ENCODE data around the gene PIKFYVE.

Gene PIKFYVE

DNA sequence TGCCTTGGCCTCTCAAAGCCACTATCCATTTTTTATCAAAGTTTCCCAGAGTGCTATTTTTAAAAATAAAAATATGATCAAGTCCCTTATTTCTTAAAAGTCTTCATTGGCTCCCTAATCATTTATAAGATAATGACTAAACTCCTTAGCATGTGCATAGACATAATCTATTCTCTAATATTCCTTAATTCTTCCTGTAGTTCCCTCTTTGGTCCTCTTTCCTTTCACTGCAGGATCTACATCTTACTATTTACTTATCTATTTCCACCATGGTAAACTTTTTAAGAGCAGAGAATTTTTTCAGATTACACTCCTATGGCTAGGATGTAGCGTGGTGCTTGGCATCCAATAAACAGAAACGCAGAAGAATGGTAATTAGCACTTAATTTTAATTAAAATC, 30.2 kb upstream of the PIKFYVE start:
- in situ Hi-C loops (cut with MboI; ENCODE audit: low sequenced_read_pairs, unreplicated experiment) = no loop called here
- DNase-seq (ENCODE audit: low spot score) = no peak
- TF ChIP-seq, protein P1, sequence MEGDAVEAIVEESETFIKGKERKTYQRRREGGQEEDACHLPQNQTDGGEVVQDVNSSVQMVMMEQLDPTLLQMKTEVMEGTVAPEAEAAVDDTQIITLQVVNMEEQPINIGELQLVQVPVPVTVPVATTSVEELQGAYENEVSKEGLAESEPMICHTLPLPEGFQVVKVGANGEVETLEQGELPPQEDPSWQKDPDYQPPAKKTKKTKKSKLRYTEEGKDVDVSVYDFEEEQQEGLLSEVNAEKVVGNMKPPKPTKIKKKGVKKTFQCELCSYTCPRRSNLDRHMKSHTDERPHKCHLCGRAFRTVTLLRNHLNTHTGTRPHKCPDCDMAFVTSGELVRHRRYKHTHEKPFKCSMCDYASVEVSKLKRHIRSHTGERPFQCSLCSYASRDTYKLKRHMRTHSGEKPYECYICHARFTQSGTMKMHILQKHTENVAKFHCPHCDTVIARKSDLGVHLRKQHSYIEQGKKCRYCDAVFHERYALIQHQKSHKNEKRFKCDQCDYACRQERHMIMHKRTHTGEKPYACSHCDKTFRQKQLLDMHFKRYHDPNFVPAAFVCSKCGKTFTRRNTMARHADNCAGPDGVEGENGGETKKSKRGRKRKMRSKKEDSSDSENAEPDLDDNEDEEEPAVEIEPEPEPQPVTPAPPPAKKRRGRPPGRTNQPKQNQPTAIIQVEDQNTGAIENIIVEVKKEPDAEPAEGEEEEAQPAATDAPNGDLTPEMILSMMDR (IDR thresholded peaks at IDR 0.05; ENCODE audit: borderline replicate concordance, control extremely low read depth, extremely low read depth, insufficient read depth, missing control alignments) = no peak

DNA sequence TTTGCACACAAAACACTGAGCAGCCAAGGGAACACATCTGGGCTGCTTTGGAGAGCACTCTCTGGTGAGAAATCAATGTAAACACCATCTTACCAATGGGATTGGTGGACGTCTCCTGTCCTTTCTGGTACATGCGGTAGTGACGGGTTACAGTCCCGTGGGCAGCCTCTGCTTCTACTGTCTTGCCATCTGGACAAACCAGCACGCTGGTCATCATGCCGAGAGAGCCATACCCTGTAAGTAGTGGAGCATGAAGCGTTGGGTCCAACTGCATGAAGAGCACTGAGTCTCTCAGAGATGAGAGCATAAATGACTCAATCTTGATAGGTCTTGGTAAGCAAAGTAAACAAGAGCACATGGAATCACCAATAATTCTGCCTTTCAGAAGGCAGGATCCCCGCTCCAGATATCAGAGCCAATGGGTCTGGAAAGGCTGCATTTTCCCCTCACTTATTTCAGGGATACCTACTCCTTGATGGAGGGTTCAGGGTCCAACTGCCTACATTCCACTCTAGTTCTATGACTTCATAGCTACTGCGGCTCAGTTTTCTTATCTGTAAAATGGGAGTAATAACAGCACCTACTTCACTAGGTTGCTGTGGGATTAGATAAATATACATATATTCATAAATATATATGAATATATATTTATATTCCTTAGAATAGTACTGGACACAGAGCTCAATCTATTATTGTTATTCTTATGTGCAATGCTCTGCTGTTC, 26.1 kb upstream of the PIKFYVE start:
- TF ChIP-seq, protein P1 (IDR thresholded peaks at IDR 0.05; ENCODE audit: borderline replicate concordance, control extremely low read depth, extremely low read depth, insufficient read depth, missing control alignments) = no peak
- in situ Hi-C loops (cut with MboI; ENCODE audit: low sequenced_read_pairs, unreplicated experiment) = no loop called here
- no peak for DNase-seq (ENCODE audit: low spot score)

DNA sequence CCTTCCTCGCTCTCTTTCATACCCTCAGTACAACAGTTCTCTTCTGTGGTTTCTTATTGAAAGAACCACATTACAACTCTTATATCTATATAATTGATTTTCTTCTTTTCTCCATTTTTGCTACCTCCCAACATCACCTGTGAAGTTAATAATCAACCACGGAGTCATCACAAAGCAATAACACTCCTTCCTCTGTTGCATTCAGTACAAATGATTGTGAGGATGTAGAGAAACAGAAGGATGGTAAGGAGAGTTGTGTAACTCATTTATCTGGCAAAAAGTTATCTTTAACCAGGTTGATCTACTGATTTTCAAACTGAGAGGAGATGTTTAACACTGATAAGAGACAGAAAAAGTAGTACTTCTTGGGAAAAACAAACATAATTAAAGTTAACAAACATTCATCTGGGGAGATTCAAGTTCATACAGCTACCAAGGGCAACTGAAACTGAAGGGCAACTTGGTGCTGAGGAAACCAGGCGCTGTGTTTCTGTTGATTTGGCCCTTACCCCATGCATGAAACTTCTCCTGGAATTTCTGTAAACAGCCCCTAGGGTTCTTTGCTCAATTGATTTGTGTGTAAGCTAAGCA, 25.3 kb upstream of the PIKFYVE start:
- in situ Hi-C loops (cut with MboI; ENCODE audit: low sequenced_read_pairs, unreplicated experiment) = no loop called here
- no peak for DNase-seq (ENCODE audit: low spot score)

DNA sequence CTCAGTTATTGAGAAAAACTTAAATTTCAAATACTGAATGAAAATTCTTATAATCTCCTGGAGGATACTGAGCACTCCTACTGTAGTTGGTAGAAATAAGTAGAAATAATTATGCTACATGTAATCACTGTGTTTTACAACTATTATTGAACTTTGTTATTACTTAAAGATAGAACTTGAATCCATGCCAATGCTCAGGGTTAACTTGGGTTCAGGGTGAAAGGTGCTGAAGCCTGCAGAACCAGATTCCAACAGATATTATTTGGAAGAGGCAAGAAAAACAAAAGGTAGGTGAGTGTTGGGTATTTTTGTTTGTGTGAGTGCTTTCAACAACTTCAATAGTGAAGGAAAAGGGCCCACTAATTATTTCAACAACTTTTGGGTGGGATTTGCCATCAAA, 21.6 kb upstream of the PIKFYVE start:
- TF ChIP-seq, protein P1 (IDR thresholded peaks at IDR 0.05; ENCODE audit: borderline replicate concordance, control extremely low read depth, extremely low read depth, insufficient read depth, missing control alignments) = no peak
- in situ Hi-C loops (cut with MboI; ENCODE audit: low sequenced_read_pairs, unreplicated experiment) = no loop called here
- DNase-seq (ENCODE audit: low spot score) = no peak

More for the DNA sequence above, 25.3 kb upstream of the PIKFYVE start:
- TF ChIP-seq, protein P1 (IDR thresholded peaks at IDR 0.05; ENCODE audit: borderline replicate concordance, control extremely low read depth, extremely low read depth, insufficient read depth, missing control alignments) = no peak

DNA sequence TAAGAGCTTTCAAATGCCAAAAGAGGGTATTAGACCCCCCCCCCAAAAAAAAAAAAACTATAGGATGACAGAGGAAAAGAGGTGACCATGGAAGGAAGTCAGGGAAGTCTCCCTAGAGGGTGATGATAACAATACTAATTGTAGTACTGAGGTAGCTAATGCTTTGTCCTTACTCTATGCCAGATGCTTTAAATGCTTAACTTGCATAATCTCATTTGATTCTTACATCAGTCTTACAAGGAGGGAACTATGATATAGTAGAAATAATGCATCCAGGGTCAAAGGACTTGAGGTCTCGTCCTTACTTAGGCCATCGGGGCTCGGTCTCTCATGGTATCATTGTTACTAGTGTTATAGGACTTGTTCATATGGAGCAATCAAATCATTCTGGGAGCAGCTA, 20.3 kb upstream of the PIKFYVE start:
- DNase-seq (ENCODE audit: low spot score) = no peak
- in situ Hi-C loops (cut with MboI; ENCODE audit: low sequenced_read_pairs, unreplicated experiment) = no loop called here
- TF ChIP-seq, protein P1 (IDR thresholded peaks at IDR 0.05; ENCODE audit: borderline replicate concordance, control extremely low read depth, extremely low read depth, insufficient read depth, missing control alignments) = no peak

DNA sequence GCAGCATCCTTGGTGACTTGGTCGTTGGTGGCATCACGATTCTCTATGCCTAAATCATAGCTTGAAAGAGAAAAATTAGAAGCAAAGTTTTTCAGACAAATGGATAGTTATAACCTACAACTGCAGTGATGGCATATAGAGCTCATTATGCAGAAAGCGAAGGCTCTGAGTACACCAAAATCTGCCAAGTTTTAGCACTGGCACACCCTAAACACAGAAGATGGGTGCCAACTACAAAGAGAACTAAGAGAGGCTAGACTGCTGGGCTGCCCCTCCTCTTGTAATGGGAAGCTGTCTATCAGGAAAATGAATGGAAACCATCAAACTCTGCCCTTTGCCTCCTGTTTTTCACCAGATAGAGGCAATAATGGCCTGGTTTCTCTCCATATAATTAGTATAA, 17.5 kb upstream of the PIKFYVE start:
- in situ Hi-C loops (cut with MboI; ENCODE audit: low sequenced_read_pairs, unreplicated experiment) = no loop called here
- TF ChIP-seq, protein P1 (IDR thresholded peaks at IDR 0.05; ENCODE audit: borderline replicate concordance, control extremely low read depth, extremely low read depth, insufficient read depth, missing control alignments) = no peak

More for the DNA sequence above, 17.5 kb upstream of the PIKFYVE start:
- no peak for DNase-seq (ENCODE audit: low spot score)
